Adipocyte (in vitro differentiated cells): ENCODE measurements around the gene GEMIN5.

Experiments
- DNase-seq: peaks from one replicate; pipeline ENCODE4 v3.0.0-alpha.2; 2015; ENCODE audit warnings: low read depth
- H3K27me3 ChIP-seq: replicated peaks from 2 replicates; pipeline ENCODE4 v1.7.0; 2013; ENCODE audit warnings: mild to moderate bottlenecking, low read length, moderate library complexity; ENCODE audit not compliant: control insufficient read depth, insufficient read depth
- H3K36me3 ChIP-seq: 2 replicates; pipeline ENCODE4 v1.7.0; 2013; ENCODE audit warnings: low read length, mild to moderate bottlenecking, moderate library complexity; ENCODE audit not compliant: control insufficient read depth, insufficient read depth, severe bottlenecking
- H3K4me1 ChIP-seq: 2 replicates; pipeline ENCODE4 v1.7.0; 2013; ENCODE audit warnings: mild to moderate bottlenecking, low read length, moderate library complexity; ENCODE audit not compliant: control insufficient read depth, insufficient read depth
- H3K4me3 ChIP-seq: 2 replicates; pipeline ENCODE4 v1.7.0; 2013; ENCODE audit warnings: mild to moderate bottlenecking, low read length, moderate library complexity
- H3K9ac ChIP-seq: 2 replicates; pipeline ENCODE4 v1.7.0; 2013; ENCODE audit warnings: mild to moderate bottlenecking, low read length, moderate library complexity
- H3K9me3 ChIP-seq: 2 replicates; pipeline ENCODE4 v1.7.0; 2013; ENCODE audit warnings: mild to moderate bottlenecking, low read length, moderate library complexity; ENCODE audit not compliant: control insufficient read depth

The GEMIN5 gene

GRCh38 chr5:154858972-154859871, 78.8 kb downstream of the GEMIN5 start:
- peak; percentile 52 for DNase-seq
- peaks cover 12% of the 10 kb centered on the region for H3K36me3 ChIP-seq
- H3K27me3 ChIP-seq: no peaks in the 10 kb centered on the region
- H3K9me3 ChIP-seq: no peaks in the 10 kb centered on the region
- peak overlapping the region; percentile 92 for H3K9ac ChIP-seq
- peaks cover 43% of the 10 kb centered on the region for H3K4me1 ChIP-seq
- H3K4me3 ChIP-seq: peak overlapping the region; percentile 90

DNA sequence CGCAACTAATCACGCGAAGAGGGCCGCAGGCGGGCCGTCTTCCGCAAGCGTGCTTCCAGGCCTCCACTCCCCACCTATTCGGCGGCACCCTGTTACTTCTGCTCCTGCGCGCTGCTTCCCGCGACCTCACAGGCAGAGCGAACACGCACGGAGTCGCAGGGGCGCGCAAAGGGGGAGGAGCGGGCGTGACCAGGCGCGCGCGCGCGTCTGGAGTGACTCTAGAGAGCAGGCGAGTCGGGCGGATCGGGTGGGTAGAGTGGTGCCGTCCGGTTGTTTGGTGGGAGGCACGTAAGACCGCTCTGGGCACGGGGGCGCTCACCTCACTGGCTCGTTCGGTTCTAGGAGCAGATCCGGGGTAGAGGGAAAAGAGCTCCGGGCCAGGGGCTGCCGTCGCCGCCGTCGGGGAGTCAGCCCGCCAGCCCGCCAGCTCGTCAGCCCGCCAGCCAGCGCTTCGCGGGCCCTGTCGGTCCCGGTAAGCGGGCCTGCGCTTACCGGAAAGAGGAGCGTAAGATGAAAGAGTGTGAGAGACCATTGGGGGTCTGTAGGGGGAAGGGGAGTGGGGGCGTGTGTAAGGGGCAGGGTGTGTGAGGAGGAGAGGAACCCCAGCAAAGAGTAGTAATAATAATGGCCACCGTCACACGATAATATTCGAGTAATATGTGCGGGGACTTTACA, 79.6 kb downstream of the GEMIN5 start, which contains the start of gene CNOT8:
Gene CNOT8, plus strand, starts transcription at position 331 of the 675 bp plus-strand sequence. CDS start 4,652 bp downstream, outside the sequence.
- Histone ChIP-seq H3K9me3 (no peaks in the 10 kb centered on the region), H3K27me3 (no peaks in the 10 kb centered on the region), H3K36me3 (peaks cover 6% of the 10 kb centered on the region), H3K4me1 (peaks cover 41% of the 10 kb centered on the region), H3K4me3 (peak within 1 kb of the TSS; percentile 90), H3K9ac (peak within 1 kb of the TSS; percentile 92)
- DNase-seq: peak; percentile 99

DNA sequence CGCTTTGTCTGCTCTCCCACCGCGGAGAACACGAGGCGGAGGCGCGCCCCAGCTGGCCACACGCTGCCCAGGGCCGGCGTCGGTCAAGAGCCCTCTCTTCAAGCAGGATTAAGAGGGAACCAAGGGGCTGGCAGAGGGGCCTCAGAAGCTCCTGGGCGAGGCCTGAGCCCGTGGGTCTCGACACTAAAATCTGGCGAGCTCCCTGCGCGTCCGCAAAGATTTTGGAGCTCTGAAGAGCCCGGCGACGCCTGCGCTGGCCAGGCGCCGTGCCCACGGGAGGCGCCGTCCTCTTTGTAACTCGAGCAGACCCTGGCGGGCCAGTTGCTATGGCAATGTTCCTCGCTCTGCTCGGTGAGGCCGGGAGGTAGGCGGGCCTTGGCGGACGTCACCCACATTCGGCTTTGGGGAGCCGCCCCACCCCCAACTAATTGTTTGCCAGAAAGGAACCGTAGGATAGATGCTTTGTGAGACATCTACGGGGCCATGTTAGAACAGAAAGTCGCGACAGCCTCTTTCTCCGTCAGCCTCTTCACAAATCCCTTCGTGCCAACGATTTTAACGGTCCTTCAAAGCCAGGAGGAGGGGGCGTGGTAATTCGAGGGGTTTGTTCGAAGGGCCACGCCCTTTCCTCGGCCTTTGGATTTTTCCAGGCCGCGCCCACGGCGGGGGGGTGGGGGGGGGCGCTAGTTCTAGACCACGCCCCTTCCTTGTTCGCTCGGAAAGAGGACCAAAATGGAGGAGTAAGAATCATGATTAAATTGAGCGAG, 80.3 kb downstream of the GEMIN5 start:
- DNase-seq: peak; percentile 99
- no peaks in the 10 kb centered on the region for H3K36me3 ChIP-seq
- H3K4me1 ChIP-seq: peaks cover 34% of the 10 kb centered on the region
- H3K9ac ChIP-seq: peak overlapping the region; percentile 92
- peak overlapping the region; percentile 90 for H3K4me3 ChIP-seq
- no peaks in the 10 kb centered on the region for H3K9me3 ChIP-seq
- H3K27me3 ChIP-seq: no peaks in the 10 kb centered on the region

DNA sequence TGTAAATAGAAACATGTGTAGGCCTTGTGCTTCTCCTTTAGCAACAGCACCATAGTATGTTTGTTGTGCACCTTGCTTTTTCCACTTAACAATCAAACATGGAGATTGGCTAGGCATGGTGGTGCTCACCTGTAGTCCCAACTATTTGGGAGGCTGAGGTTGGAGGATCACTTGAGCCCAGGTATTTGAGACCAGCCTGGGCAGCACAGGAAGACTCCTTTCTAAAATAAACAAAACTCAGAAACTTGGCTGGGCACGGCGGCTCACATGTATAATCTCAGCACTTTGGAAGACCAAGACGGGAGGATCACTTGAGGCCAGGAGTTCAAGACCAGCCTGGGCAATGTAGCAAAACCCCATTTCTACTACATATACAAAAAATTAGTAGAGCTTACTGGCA, 86.7 kb downstream of the GEMIN5 start:
- H3K4me3 ChIP-seq: no peak overlapping the region
- peaks cover 25% of the 10 kb centered on the region for H3K4me1 ChIP-seq
- no peaks in the 10 kb centered on the region for H3K36me3 ChIP-seq
- no peaks in the 10 kb centered on the region for H3K9me3 ChIP-seq
- H3K9ac ChIP-seq: peak overlapping the region; percentile 91
- no peak for DNase-seq
- no peaks in the 10 kb centered on the region for H3K27me3 ChIP-seq

- Histone ChIP-seq H3K4me1 (peaks cover 25% of the 10 kb centered on the region), H3K9ac (peak within 1 kb of the TSS; percentile 91), H3K27me3 (no peaks in the 10 kb centered on the region), H3K9me3 (no peaks in the 10 kb centered on the region), H3K36me3 (peaks cover 3% of the 10 kb centered on the region), H3K4me3 (peak within 1 kb of the TSS; percentile 91)
- DNase-seq: peak; percentile 93
Observed at GRCh38 chr5:154850255-154851062, 87.6 kb downstream of the GEMIN5 start, which contains the start of gene FAXDC2. Gene FAXDC2, minus strand, starts transcription at chr5:154850603. Its CDS starts 12,425 bp downstream, at chr5:154838178.

DNA sequence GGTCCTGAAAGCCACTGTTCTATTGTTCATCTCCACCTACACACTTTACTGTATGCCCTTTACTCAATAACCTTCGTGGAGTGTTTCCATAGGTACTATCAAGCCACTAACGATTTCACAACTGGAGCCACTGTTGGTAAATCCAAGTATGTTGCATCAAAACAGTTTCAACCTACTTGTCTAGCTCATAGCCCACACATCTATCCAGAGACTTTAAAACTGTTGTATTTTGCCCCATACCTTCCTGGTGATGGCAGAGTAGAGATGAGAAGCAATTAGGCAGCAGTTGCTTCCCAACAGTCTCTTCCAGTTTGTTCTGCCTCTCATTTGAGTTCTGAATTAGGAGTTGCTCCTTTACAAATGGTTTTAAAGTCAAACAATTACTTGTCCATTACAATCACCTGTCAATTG, 88.2 kb downstream of the GEMIN5 start:
- peak overlapping the region; percentile 91 for H3K9ac ChIP-seq
- H3K9me3 ChIP-seq: no peaks in the 10 kb centered on the region
- peak overlapping the region; percentile 91 for H3K4me3 ChIP-seq
- DNase-seq: peak; percentile 79
- no peaks in the 10 kb centered on the region for H3K27me3 ChIP-seq
- peaks cover 3% of the 10 kb centered on the region for H3K36me3 ChIP-seq
- H3K4me1 ChIP-seq: peaks cover 25% of the 10 kb centered on the region

GRCh38 chr5:154849264-154849785, 88.7 kb downstream of the GEMIN5 start:
- peak overlapping the region; percentile 91 for H3K9ac ChIP-seq
- H3K4me1 ChIP-seq: peaks cover 25% of the 10 kb centered on the region
- H3K36me3 ChIP-seq: peaks cover 3% of the 10 kb centered on the region
- DNase-seq: no peak
- H3K4me3 ChIP-seq: peak overlapping the region; percentile 91
- H3K27me3 ChIP-seq: no peaks in the 10 kb centered on the region
- no peaks in the 10 kb centered on the region for H3K9me3 ChIP-seq

- no peaks in the 10 kb centered on the region for H3K9me3 ChIP-seq
- H3K4me3 ChIP-seq: no peak overlapping the region
- no peak for DNase-seq
- H3K9ac ChIP-seq: no peak overlapping the region
- H3K27me3 ChIP-seq: no peaks in the 10 kb centered on the region
- peaks cover 13% of the 10 kb centered on the region for H3K4me1 ChIP-seq
- H3K36me3 ChIP-seq: peaks cover 3% of the 10 kb centered on the region
Observed at GRCh38 chr5:154844809-154845208, 93.2 kb downstream of the GEMIN5 start.

- H3K36me3 ChIP-seq: peaks cover 8% of the 10 kb centered on the region
- H3K4me3 ChIP-seq: no peak overlapping the region
- H3K9me3 ChIP-seq: no peaks in the 10 kb centered on the region
- no peak overlapping the region for H3K9ac ChIP-seq
- H3K27me3 ChIP-seq: no peaks in the 10 kb centered on the region
- H3K4me1 ChIP-seq: peaks cover under 1% of the 10 kb centered on the region
- DNase-seq: no peak
Observed at GRCh38 chr5:154842689-154843530, 95.1 kb downstream of the GEMIN5 start.
